Spleen (tissue), 11 donors: ENCODE data around the gene XRCC1. TPM values are rescaled to one million over a fixed set of nuclear protein-coding genes. Genes with fewer than 3 reads are reported as not detected.

Source experiments
- DNase-seq: peaks from one replicate; pipeline ENCODE4 v3.0.0-alpha.2; 2020
- H3K27ac ChIP-seq, 8 donors: fragments of 200-600 bp; sonication (generic) in 7 of 8; 1 replicate in 4 of 8; 2 replicates in 4 of 8; pipeline versions ENCODE4 v1.5.0 to v1.8.0; 2016 to 2021; ENCODE audit warnings: inconsistent platforms in 4 of 8, mild to moderate bottlenecking in 4 of 8, moderate library complexity in 1 of 8
- H3K27me3 ChIP-seq, 7 donors: fragments of 200-600 bp; sonication (generic) in 6 of 7; replicated peaks in 1 of 7; 1 replicate in 4 of 7; 2 replicates in 3 of 7; pipeline versions ENCODE4 v1.5.0 to v1.8.0; 2016 to 2021; ENCODE audit warnings: inconsistent platforms in 3 of 7, mild to moderate bottlenecking in 1 of 7
- H3K36me3 ChIP-seq, 6 donors: fragments of 200-600 bp; sonication (generic) in 5 of 6; 1 replicate in 4 of 6; 2 replicates in 2 of 6; pipeline versions ENCODE4 v1.5.0 to v1.8.0; 2016 to 2021; ENCODE audit warnings: inconsistent platforms in 2 of 6
- H3K4me1 ChIP-seq, 6 donors: fragments of 200-600 bp; sonication (generic) in 5 of 6; 1 replicate in 3 of 6; 2 replicates in 3 of 6; pipeline versions ENCODE4 v1.5.0 to v1.8.0; 2016 to 2021; ENCODE audit warnings: inconsistent platforms in 3 of 6
- H3K4me3 ChIP-seq, 8 donors: fragments of 200-600 bp; sonication (generic) in 7 of 8; 1 replicate in 4 of 8; 2 replicates in 4 of 8; pipeline versions ENCODE4 v1.5.0 to v1.8.0; 2016 to 2021; ENCODE audit warnings: inconsistent platforms in 4 of 8, mild to moderate bottlenecking in 4 of 8, moderate library complexity in 2 of 8
- H3K9me3 ChIP-seq, 8 donors: fragments of 200-600 bp; sonication (generic) in 7 of 8; 1 replicate in 4 of 8; 2 replicates in 4 of 8; pipeline versions ENCODE4 v1.5.0 to v1.8.0; 2016 to 2021; ENCODE audit warnings: inconsistent platforms in 4 of 8
- CTCF ChIP-seq, 11 experiments: fragments of 200-600 bp in 7 of 11; fragments of 450-650 bp in 4 of 11; sonication (generic) in 4 of 11; IDR thresholded peaks in 8 of 11; conservative IDR thresholded peaks in 3 of 11; 1 replicate in 7 of 11; 2 replicates in 4 of 11; pipeline versions ENCODE4 v1.4.0 to v1.8.0; 2016 to 2021; ENCODE audit warnings: antibody characterized with exemption in 11 of 11, inconsistent platforms in 4 of 11, mild to moderate bottlenecking in 1 of 11
- POLR2A ChIP-seq, 3 donors: fragments of 450-650 bp; IDR thresholded peaks; one replicate each; pipeline ENCODE4 v1.5.1; 2017; ENCODE audit warnings: antibody characterized with exemption in 3 of 3, mild to moderate bottlenecking in 1 of 3
- POLR2AphosphoS5 ChIP-seq, 3 donors: sonication (generic); formaldehyde crosslinking; IDR thresholded peaks; one replicate each; pipeline ENCODE4 v1.5.1; 2017; ENCODE audit warnings: antibody characterized with exemption in 3 of 3
- WGBS, 5 donors: extraction: QIAGEN DNeasy Blood & Tissue Kit in 3 of 5; methylation state at CpG; one replicate each; pipeline versions ENCODE4 v1.1.5 to v1.1.7; 2013 to 2018; 5-methylcytosine and 5-hydroxymethylcytosine counted together
- intact Hi-C: fragments of 100-400 bp; cut with DNase I; formaldehyde crosslinking; loops from one replicate; pipeline ENCODE4 v1.15.0; 2023; ENCODE audit warnings: low total_unique reads
- polyA plus RNA-seq, 3 donors: library from polyadenylated mRNA; stranded (reverse); fragments of 200-250 nt; gene quantifications; one replicate each; pipeline ENCODE4 v1.2.1, GENCODE V29; 2013
- total RNA-seq, 7 donors: library from RNA; depleted of rRNA in 3 of 7; stranded (reverse); fragments of >200 nt in 3 of 7; fragmentation: NEBNext Ultra II Directional in 4 of 7; extraction: Animal tissue kit (Norgen Biotek cat#: 25700) in 4 of 7; gene quantifications; one replicate each; pipeline versions ENCODE4 v1.1.0 to v1.2.1, GENCODE V29; 2016 to 2021
- donor health status: healthy with polysubstance abuse.
- donor health status: DM: no; HTN: no; CAD: no; lungs with moderate emphysema.
- donor health status: DM: no; HTN: no; CAD: no.
- donor health status: Bipolar disorder and iron deficiency.
- donor health status: healthy.
- donor health status: DM: no; HTN: no; CAD: no.
- donor health status: DM: yes; HTN: yes; CAD: no.

XRCC1 gene
- total and polyA plus RNA-seq, 10 donors, result 16.0 to 32.0 (median 25.1) TPM

GRCh38 chr19:43596842-43597461, 21.6 kb upstream of the XRCC1 start:
- Histone ChIP-seq H3K36me3 (peaks cover 0 to 64% (median 36%) of the 10 kb centered on the region in 6 donors), H3K9me3 (no peaks in the 10 kb centered on the region), H3K4me3 (peak overlapping the region; percentile 50 to 83 (median 68)), H3K4me1 (peaks cover 24 to 60% (median 46%) of the 10 kb centered on the region in 6 donors), H3K27ac (peak overlapping the region; percentile 92 to 98 (median 97)), H3K27me3 (no peaks in the 10 kb centered on the region)
- TF ChIP-seq POLR2AphosphoS5 (IDR thresholded peaks at IDR 0.05), result no peak
- TF ChIP-seq CTCF (IDR thresholded peaks at IDR 0.05 in 8 of 11, conservative IDR thresholded peaks at IDR 0.05 in 3 of 11), result no peak
- TF ChIP-seq POLR2A (IDR thresholded peaks at IDR 0.05), result no peak
- intact Hi-C loops, result no loop called here
- 13 to 32% (median 23%) methylated on average over 5 to 7 of the region's 7 CpGs for WGBS, 5 donors
- no peak for DNase-seq

- H3K27ac ChIP-seq, result peak within 1 kb of the TSS; percentile 92 to 98 (median 97)
- peaks cover 0 to 64% (median 41%) of the 10 kb centered on the region in 6 donors for H3K36me3 ChIP-seq
- peak; percentile 100 for DNase-seq
- intact Hi-C loops, result no loop called here
- no peaks in the 10 kb centered on the region for H3K9me3 ChIP-seq
- 0 to 1% (median 0%) methylated on average over 27 to 60 of the region's 60 CpGs for WGBS, 5 donors
- H3K4me3 ChIP-seq, result peak within 1 kb of the TSS; percentile 50 to 83 (median 68)
- H3K27me3 ChIP-seq, result no peaks in the 10 kb centered on the region
- H3K4me1 ChIP-seq, result peaks cover 24 to 60% (median 46%) of the 10 kb centered on the region in 6 donors
- peak; percentile 91 to 96 (median 95) for TF ChIP-seq POLR2AphosphoS5 (IDR thresholded peaks at IDR 0.05)
- peak in 2 of 3 donors; percentile 61 to 89 for TF ChIP-seq POLR2A (IDR thresholded peaks at IDR 0.05)
- no peak for TF ChIP-seq CTCF (IDR thresholded peaks at IDR 0.05 in 8 of 11, conservative IDR thresholded peaks at IDR 0.05 in 3 of 11)
Observed at GRCh38 chr19:43595999-43596841, 20.9 kb upstream of the XRCC1 start, which contains the start of the genes IRGQ and ZNF576. Gene IRGQ (minus strand): TSS chr19:43596134. CDS start chr19:43595338, 796 bp downstream. Gene ZNF576 (plus strand): TSS chr19:43596595. CDS start chr19:43597109, 514 bp downstream.

- whole genome bisulfite sequencing, 5 donors, result 1% methylated on average over 18 of the region's 18 CpGs
- Histone ChIP-seq H3K36me3 (peaks cover 0 to 64% (median 43%) of the 10 kb centered on the region in 6 donors), H3K27ac (peak overlapping the region; percentile 80 to 98 (median 97)), H3K4me1 (peaks cover 24 to 61% (median 46%) of the 10 kb centered on the region in 6 donors), H3K9me3 (no peaks in the 10 kb centered on the region), H3K4me3 (peak overlapping the region; percentile 47 to 83 (median 68)), H3K27me3 (no peaks in the 10 kb centered on the region)
- intact Hi-C loops, result no loop called here
- TF ChIP-seq CTCF (IDR thresholded peaks at IDR 0.05 in 8 of 11, conservative IDR thresholded peaks at IDR 0.05 in 3 of 11) (no peak), POLR2AphosphoS5 (IDR thresholded peaks at IDR 0.05) (no peak), POLR2A (IDR thresholded peaks at IDR 0.05) (no peak)
- peak; percentile 83 for DNase-seq
Observed at GRCh38 chr19:43595605-43595998, 20.3 kb upstream of the XRCC1 start.
